K562 (cell line): ENCODE measurements around the gene NRP1. TPM values are rescaled to one million over a fixed set of nuclear protein-coding genes. Genes with fewer than 3 reads are reported as not detected.

Source experiments
- ATAC-seq: fragments of 200-7000 bp; cut with Tn5 transposase; 3 replicates; pipeline ENCODE4 v1.9.1; 2020; ENCODE audit warnings: moderate library complexity
- BruUV-seq: library from RNA; stranded (reverse); fragments of 400-500 nt; replicated peaks from 2 replicates; lab custom pipeline; 2021; lab: Mats Ljungman, UMichigan
- CTCF ChIA-PET: fragments of 300-600 bp; formaldehyde crosslinking; extraction: SDS; loops from one replicate; lab custom pipeline; 2021; ENCODE audit warnings: low intra/inter-chr PET ratio; lab: Yijun Ruan, JAX
- POLR2A ChIA-PET: fragments of 300-600, 350-650 bp; sonication (Branson Sonifier 250); formaldehyde crosslinking; extraction: SDS; loops from one replicate; lab custom pipeline; 2021; ENCODE audit warnings: antibody characterized with exemption, inconsistent platforms; lab: Yijun Ruan, JAX
- DNase-seq, 4 experiments: peaks; one replicate each; pipeline versions ENCODE4 v3.0.0 to v3.0.0-alpha.2; 2011 to 2018; ENCODE audit warnings: low spot score in 3 of 4, mixed read lengths in 3 of 4; ENCODE audit errors: extremely low read depth in 1 of 4
- FAIRE-seq: peaks from 2 replicates; lab custom pipeline; 2011; peaks lifted over from hg19 to GRCh38; lab: Jason Lieb, UNC
- H2AFZ ChIP-seq: 2 replicates; pipeline ENCODE4 v1.6.0; 2011; ENCODE audit warnings: low read depth, low read length, control low read depth, inconsistent platforms
- H3K27ac ChIP-seq: fragments of 200-600 bp; 3 replicates; pipeline ENCODE4 v1.8.0; 2011; ENCODE audit warnings: low read depth, mild to moderate bottlenecking, control low read depth, inconsistent platforms, low read length, moderate library complexity, mixed read lengths; ENCODE audit errors: extremely low read depth
- H3K27me3 ChIP-seq, 2 experiments: fragments of 300-600 bp in 1 of 2; 2 replicates in 1 of 2; 3 replicates in 1 of 2; pipeline versions ENCODE4 v1.6.0 to v1.8.0; 2011; ENCODE audit warnings: inconsistent platforms in 2 of 2, low read length in 2 of 2, mild to moderate bottlenecking in 1 of 2, mixed read lengths in 1 of 2, moderate library complexity in 1 of 2; ENCODE audit not compliant: control insufficient read depth in 2 of 2, insufficient read depth in 2 of 2
- H3K36me3 ChIP-seq: fragments of 300-600 bp; 3 replicates; pipeline ENCODE4 v1.8.0; 2011; ENCODE audit warnings: mild to moderate bottlenecking, low read length, inconsistent platforms; ENCODE audit not compliant: control insufficient read depth, insufficient read depth
- H3K4me1 ChIP-seq, 2 experiments: fragments of 200-600 bp in 1 of 2; replicated peaks in 1 of 2; 2 replicates in 1 of 2; 3 replicates in 1 of 2; pipeline versions ENCODE4 v1.5.1 to v1.8.0; 2011; ENCODE audit warnings: inconsistent platforms in 2 of 2, low read length in 2 of 2, mild to moderate bottlenecking in 1 of 2, mixed read lengths in 1 of 2, moderate library complexity in 1 of 2; ENCODE audit not compliant: control insufficient read depth in 2 of 2, insufficient read depth in 2 of 2
- H3K4me2 ChIP-seq: 2 replicates; pipeline ENCODE4 v1.6.1; 2011; ENCODE audit warnings: low read length, control low read depth, inconsistent platforms, mixed read lengths; ENCODE audit not compliant: insufficient read depth
- H3K4me3 ChIP-seq: fragments of 200-600 bp; sonication (generic), shearing (Covaris generic); 2 replicates; pipeline ENCODE4 v1.5.1; 2016; ENCODE audit warnings: control low read depth, inconsistent platforms
- H3K79me2 ChIP-seq: fragments of 200-600 bp; 3 replicates; pipeline ENCODE4 v1.8.0; 2011; ENCODE audit warnings: low read length, inconsistent platforms; ENCODE audit not compliant: control insufficient read depth, insufficient read depth
- H3K9ac ChIP-seq, 2 experiments: 2 replicates each; pipeline versions ENCODE4 v1.6.0 to v1.6.1; 2011; ENCODE audit warnings: low read depth in 2 of 2, low read length in 2 of 2, control low read depth in 1 of 2, inconsistent platforms in 1 of 2, mild to moderate bottlenecking in 1 of 2, mixed read lengths in 1 of 2; ENCODE audit not compliant: insufficient read depth in 1 of 2
- H3K9me1 ChIP-seq: one replicate; pipeline ENCODE4 v1.6.0; 2011; ENCODE audit warnings: inconsistent platforms, mild to moderate bottlenecking, low read length, moderate library complexity; ENCODE audit not compliant: control insufficient read depth, insufficient read depth
- H3K9me3 ChIP-seq: replicated peaks from 2 replicates; pipeline ENCODE4 v1.5.1; 2011; ENCODE audit warnings: low read depth, low read length, inconsistent platforms; ENCODE audit not compliant: control insufficient read depth, insufficient read depth
- H4K20me1 ChIP-seq: replicated peaks from 2 replicates; pipeline ENCODE4 v1.6.1; 2011; ENCODE audit warnings: low read length, inconsistent platforms, mixed read lengths; ENCODE audit not compliant: control insufficient read depth, insufficient read depth
- RFX1 ChIP-seq: fragments of 450-650 bp; IDR thresholded peaks from 2 replicates; pipeline ENCODE4 v1.6.1; 2016; ENCODE audit warnings: mild to moderate bottlenecking, moderate library complexity
- ZHX1 ChIP-seq: fragments of 150-350 bp; conservative IDR thresholded peaks from 2 replicates; pipeline ENCODE4 v1.6.1; 2014; ENCODE audit warnings: low read length
- ZNF592 ChIP-seq: fragments of 450-650 bp; IDR thresholded peaks from 2 replicates; pipeline ENCODE4 v1.6.1; 2017; ENCODE audit warnings: antibody characterized with exemption, mild to moderate bottlenecking
- WGBS: fragments of 100-300 bp; shearing (Covaris generic); methylation state at CpG from one replicate; pipeline ENCODE4 v1.1.6; 2016; ENCODE audit warnings: low coverage, mixed read lengths; ENCODE audit not compliant: insufficient coverage; ENCODE audit errors: missing lambda C conversion rate; 5-methylcytosine and 5-hydroxymethylcytosine counted together
- in situ Hi-C: fragments of 300-500 bp; cut with MboI; formaldehyde crosslinking; loops from 4 replicates; pipeline ENCODE4 v1.15.0; 2018; ENCODE audit warnings: inconsistent platforms, mixed read lengths
- intact Hi-C: fragments of 100-400 bp; cut with micrococcal nuclease; formaldehyde crosslinking; loops from 2 replicates; pipeline ENCODE4 v1.14.2; 2022
- polyA plus RNA-seq, 8 experiments: library from polyadenylated mRNA; depleted of rRNA in 4 of 8; stranded (reverse) in 5 of 8; unstranded in 3 of 8; fragments of >200 nt; fragmentation: Nextera tagmentation in 2 of 8; fragmentation: Illumina TruSeq in 1 of 8; extraction: Ambion mirVana in 2 of 8; extraction: Trizol in 1 of 8; gene quantifications; 2 replicates each; pipeline versions ENCODE4 v1.2.1 to v1.2.3, GENCODE V29; 2011 to 2014; ENCODE audit warnings: inconsistent platforms in 1 of 8, missing spikeins in 1 of 8
- total RNA-seq, 7 experiments: library from RNA; depleted of rRNA in 6 of 7; stranded (reverse); fragments of >200 nt in 6 of 7; fragmentation: Illumina TruSeq in 2 of 7; extraction: Trizol in 2 of 7; gene quantifications; 2 replicates each; pipeline versions ENCODE4 v1.2.1 to v1.2.3, GENCODE V29; 2011 to 2021; ENCODE audit warnings: low replicate concordance in 1 of 7

Gene NRP1
- total and polyA plus RNA-seq, 9 of the 15 experiments (the other 6 are each of a cell fraction or from before 2014, with no cell fraction given): 0.01 to 0.38 (median 0.04) TPM; not detected in 5

GRCh38 chr10:33323721-33324120, 10.7 kb downstream of the NRP1 start (continued):
- TF ChIP-seq ZNF592: no peak
- TF ChIP-seq, all 486 proteins: peak for 0

- Histone ChIP-seq H3K4me2 (no peak overlapping the region), H3K9me3 (no peaks in the 10 kb centered on the region), H3K79me2 (no peaks in the 10 kb centered on the region), H3K27ac (no peak overlapping the region), H3K4me3 (no peak overlapping the region), H2AFZ (no peak overlapping the region), H3K9me1 (no peaks in the 10 kb centered on the region), H3K4me1 (no peaks in the 10 kb centered on the region), H3K9ac (no peak overlapping the region), H4K20me1 (no peaks in the 10 kb centered on the region), H3K36me3 (no peaks in the 10 kb centered on the region), H3K27me3 (peaks cover 0 to 3% of the 10 kb centered on the region in 2 experiments; a peak in 1 of 5 replicates)
- FAIRE-seq (no peak), DNase-seq (no peak), ATAC-seq (no peak)
- BruUV-seq: no TSS peak
- intact Hi-C loops: no loop called here
- ChIA-PET POLR2A (no interaction called here), CTCF (no interaction called here)
- 0% methylated on average over 6 of the region's 6 CpGs for WGBS
- in situ Hi-C loops: no loop called here
- TF ChIP-seq ZHX1 (no peak), RFX1 (no peak)
Observed at GRCh38 chr10:33321516-33321915, 13.0 kb downstream of the NRP1 start.
